Duodenal mucosa (tissue), 2 donors: ENCODE results near the gene BDH2.
A peak's percentile ranks its signal among the peaks of the same experiment; 100 is the strongest.

Source experiments
- H3K27ac ChIP-seq: one replicate; pipeline ENCODE4 v1.7.0; 2013; ENCODE audit warnings: low read depth, low read length
- H3K27me3 ChIP-seq, 2 donors: one replicate each; pipeline ENCODE4 v1.7.0; 2013; ENCODE audit warnings: low read length in 2 of 2, control low read depth in 1 of 2; ENCODE audit not compliant: insufficient read depth in 2 of 2, control insufficient read depth in 1 of 2
- H3K36me3 ChIP-seq, 2 donors: one replicate each; pipeline ENCODE4 v1.7.0; 2013; ENCODE audit warnings: low read length in 2 of 2, control low read depth in 1 of 2; ENCODE audit not compliant: insufficient read depth in 2 of 2, control insufficient read depth in 1 of 2
- H3K4me1 ChIP-seq, 2 donors: one replicate each; pipeline ENCODE4 v1.7.0; 2013; ENCODE audit warnings: low read length in 2 of 2, control low read depth in 1 of 2; ENCODE audit not compliant: insufficient read depth in 2 of 2, control insufficient read depth in 1 of 2
- H3K4me3 ChIP-seq, 2 donors: one replicate each; pipeline ENCODE4 v1.7.0; 2013; ENCODE audit warnings: low read length in 2 of 2, low read depth in 1 of 2
- H3K9ac ChIP-seq, 2 donors: one replicate each; pipeline ENCODE4 v1.7.0; 2013; ENCODE audit warnings: low read length in 2 of 2, low read depth in 1 of 2
- H3K9me3 ChIP-seq, 2 donors: one replicate each; pipeline ENCODE4 v1.7.0; 2013; ENCODE audit warnings: low read length in 2 of 2, control low read depth in 1 of 2; ENCODE audit not compliant: control insufficient read depth in 1 of 2

The BDH2 gene

DNA sequence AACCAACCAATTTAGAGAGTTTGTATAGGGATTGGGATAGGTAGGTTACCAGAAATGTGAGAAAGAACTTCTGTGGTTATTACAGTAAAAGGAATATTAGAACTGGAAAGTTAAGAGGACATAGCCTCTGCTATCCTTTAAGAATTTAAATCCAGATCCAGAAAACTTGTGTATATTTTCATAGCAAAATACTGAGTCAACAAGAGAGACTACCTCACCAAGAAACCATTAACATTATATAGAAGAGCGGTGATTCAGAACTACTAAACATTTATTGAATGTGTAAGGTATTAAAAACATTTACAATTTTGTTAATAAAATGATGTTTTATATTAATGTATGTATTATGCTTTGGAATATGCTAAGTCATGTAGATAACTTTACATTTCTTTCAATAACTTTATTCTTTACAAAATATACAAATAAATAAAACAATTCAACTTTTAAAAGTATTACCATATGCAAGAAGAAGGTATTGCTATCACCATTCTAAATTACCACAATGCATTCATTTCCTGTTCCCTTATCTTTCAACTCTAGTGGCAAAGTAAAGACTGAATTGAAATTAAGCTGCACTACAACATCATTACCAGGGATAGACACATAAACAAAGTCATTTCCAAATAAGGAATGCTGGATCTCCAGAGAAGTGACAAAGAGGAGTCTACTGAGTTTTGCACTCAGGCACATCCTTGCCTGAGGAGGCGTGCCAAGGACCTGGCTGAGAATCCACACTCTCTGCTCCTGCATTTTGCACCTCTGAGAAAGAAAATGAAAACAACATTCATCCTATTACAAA lies 6.1 kb upstream of the BDH2 start:
- no peak overlapping the region for H3K9ac ChIP-seq
- H3K4me3 ChIP-seq, result no peak overlapping the region
- H3K27ac ChIP-seq, result no peak overlapping the region
- no peaks in the 10 kb centered on the region for H3K27me3 ChIP-seq
- no peaks in the 10 kb centered on the region for H3K9me3 ChIP-seq
- H3K4me1 ChIP-seq, result peaks cover 0 to 5% of the 10 kb centered on the region in 2 donors
- H3K36me3 ChIP-seq, result no peaks in the 10 kb centered on the region

DNA sequence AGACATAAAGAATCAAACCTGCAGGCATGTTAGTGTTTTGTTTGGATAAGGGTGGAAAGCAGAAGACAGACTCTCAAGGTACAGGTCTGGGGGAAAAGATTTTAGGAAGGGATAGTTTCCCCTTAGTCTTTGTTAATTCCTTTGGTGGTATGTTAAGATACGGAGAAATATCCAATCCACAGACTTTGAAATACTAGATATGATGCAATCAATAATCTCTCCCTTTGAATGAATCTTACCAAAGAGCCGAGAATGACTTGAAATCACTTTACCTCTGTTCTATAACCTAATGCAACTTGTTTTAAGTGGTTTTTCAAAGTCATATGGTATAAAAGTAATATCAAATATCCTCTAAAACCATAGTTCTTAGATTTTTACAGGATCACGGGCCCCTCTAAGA lies 5.3 kb upstream of the BDH2 start:
- H3K36me3 ChIP-seq, result no peaks in the 10 kb centered on the region
- H3K4me3 ChIP-seq, result no peak overlapping the region
- peaks cover 0 to 5% of the 10 kb centered on the region in 2 donors for H3K4me1 ChIP-seq
- H3K9ac ChIP-seq, result no peak overlapping the region
- no peaks in the 10 kb centered on the region for H3K9me3 ChIP-seq
- H3K27ac ChIP-seq, result no peak overlapping the region
- H3K27me3 ChIP-seq, result no peaks in the 10 kb centered on the region

DNA sequence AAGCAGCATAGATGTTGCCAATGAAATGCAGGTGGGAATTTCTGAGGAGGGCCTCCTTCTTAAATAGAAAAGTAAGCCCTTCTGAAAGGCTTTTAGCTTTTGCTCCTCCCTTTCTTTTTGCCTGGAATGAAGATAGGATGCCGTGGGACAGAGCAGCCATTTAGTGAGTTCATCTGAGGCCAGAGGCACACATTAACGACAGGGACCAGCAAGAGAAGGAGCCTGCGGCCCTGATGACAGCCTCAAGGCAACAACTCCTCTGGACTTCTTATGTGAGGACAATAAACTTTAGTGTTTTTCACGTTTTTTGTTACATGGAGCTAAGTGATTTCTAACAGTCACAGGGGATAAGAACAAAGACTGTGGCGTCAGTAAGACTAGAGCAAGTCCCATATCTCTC lies 1.1 kb upstream of the BDH2 start:
- no peaks in the 10 kb centered on the region for H3K36me3 ChIP-seq
- H3K4me1 ChIP-seq, result peaks cover 27 to 29% of the 10 kb centered on the region in 2 donors
- H3K9me3 ChIP-seq, result no peaks in the 10 kb centered on the region
- no peak overlapping the region for H3K4me3 ChIP-seq
- no peak overlapping the region for H3K27ac ChIP-seq
- no peak overlapping the region for H3K9ac ChIP-seq
- no peaks in the 10 kb centered on the region for H3K27me3 ChIP-seq

DNA sequence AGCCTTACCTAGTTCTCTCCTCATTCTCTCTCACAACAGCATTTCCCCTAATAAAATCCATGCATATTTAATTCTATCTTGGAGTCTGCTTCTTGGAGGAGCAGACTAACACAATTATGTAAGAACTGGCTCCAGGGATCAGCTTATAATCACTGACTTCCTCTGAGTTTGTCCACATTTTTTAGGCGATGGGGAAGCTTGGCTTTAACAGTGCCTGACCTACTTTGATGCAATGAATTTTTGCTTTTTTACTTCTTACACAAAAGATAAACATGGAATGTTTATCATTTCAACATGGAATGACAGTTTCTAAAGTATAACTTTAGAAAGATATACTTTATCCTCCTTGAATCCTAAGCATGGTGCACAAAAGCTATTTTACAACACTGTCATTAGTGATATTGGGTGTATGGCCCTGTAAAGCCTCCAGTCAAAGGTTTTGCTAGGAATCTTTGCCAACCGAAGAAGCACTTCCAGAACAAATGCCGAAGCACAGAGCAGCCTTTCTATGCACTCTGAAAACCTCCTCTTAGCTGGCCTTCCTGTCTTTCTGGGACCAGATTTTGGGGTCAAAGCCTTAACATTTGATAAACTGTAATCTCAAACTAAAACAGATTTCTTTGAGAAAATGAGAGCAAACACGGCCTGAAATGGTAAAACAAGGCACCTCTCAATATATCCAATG lies 736 bp downstream of the BDH2 start:
- Histone ChIP-seq H3K4me3 (peak overlapping the region; percentile 74 to 77), H3K9me3 (no peaks in the 10 kb centered on the region), H3K27me3 (no peaks in the 10 kb centered on the region), H3K4me1 (peaks cover 27 to 40% of the 10 kb centered on the region in 2 donors), H3K9ac (peak overlapping the region; percentile 45 to 83), H3K36me3 (no peaks in the 10 kb centered on the region), H3K27ac (no peak overlapping the region)

DNA sequence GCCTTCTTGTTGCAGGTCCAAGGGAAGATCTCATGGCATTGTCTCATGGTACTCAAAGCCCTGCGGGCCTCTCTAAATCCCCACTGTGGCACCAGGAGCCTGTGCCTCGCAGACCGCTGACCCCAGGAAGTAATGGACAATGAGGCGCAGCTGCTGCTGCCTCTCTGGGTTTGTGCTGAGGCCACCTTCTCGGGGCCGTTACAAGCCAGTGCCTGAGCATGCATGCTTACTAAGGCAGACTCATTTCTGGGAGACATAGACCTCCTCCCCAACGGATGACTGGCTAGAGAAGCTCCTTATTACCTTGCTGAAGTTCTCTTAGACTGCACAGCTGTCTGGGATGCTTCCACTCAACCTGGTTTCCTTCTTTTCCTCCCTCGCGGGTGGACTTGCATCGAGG lies 1.3 kb downstream of the BDH2 start:
- Histone ChIP-seq H3K27me3 (no peaks in the 10 kb centered on the region), H3K4me1 (peaks cover 27 to 40% of the 10 kb centered on the region in 2 donors), H3K9me3 (no peaks in the 10 kb centered on the region), H3K9ac (peak overlapping the region; percentile 45 to 83), H3K4me3 (peak overlapping the region; percentile 74 to 77), H3K27ac (no peak overlapping the region), H3K36me3 (no peaks in the 10 kb centered on the region)

DNA sequence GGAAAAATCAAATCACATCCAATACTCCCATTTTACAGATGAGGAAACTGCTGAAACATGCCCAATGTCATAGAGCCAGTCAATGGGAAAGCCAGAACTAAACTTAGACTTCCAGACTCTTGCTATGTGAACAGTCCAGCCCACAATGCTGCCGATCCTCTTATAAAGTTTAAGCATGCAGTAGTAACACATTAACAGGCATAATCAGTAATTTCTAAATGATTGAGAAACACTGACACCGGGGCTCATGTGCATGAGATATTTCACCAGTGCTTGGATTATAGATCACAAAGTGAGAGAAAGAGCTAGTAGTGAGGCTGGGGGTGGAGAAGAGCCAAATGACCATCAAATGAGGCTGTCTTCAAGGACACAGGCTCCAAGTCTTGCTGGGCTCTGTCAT lies 2.5 kb downstream of the BDH2 start:
- Histone ChIP-seq H3K27me3 (no peaks in the 10 kb centered on the region), H3K36me3 (no peaks in the 10 kb centered on the region), H3K27ac (no peak overlapping the region), H3K9ac (no peak overlapping the region), H3K9me3 (no peaks in the 10 kb centered on the region), H3K4me1 (peaks cover 34 to 40% of the 10 kb centered on the region in 2 donors), H3K4me3 (peak overlapping the region; percentile 52 to 74)

DNA sequence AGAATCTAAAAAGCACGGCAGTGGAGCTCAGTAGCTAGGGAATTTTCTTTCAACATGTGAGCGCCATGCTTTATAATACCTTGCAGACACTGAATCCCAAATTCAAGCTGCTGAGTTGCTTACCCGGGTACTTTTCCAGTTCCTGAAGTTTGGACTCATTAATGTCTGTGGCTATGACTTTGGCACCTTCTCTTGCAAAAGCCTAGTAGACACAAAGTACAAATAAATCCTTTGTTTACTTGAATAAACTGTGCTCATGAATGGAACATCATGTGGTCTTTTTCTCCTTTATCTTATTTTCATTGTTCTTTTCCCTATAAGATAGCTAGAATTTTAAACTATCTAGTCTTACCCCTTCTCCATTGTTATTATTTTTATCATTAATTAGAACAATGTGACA lies 4.6 kb downstream of the BDH2 start:
- H3K4me1 ChIP-seq, result peaks cover 34 to 40% of the 10 kb centered on the region in 2 donors
- peaks cover 8 to 10% of the 10 kb centered on the region in 2 donors for H3K36me3 ChIP-seq
- no peaks in the 10 kb centered on the region for H3K27me3 ChIP-seq
- no peak overlapping the region for H3K9ac ChIP-seq
- no peak overlapping the region for H3K4me3 ChIP-seq
- no peaks in the 10 kb centered on the region for H3K9me3 ChIP-seq
- no peak overlapping the region for H3K27ac ChIP-seq

DNA sequence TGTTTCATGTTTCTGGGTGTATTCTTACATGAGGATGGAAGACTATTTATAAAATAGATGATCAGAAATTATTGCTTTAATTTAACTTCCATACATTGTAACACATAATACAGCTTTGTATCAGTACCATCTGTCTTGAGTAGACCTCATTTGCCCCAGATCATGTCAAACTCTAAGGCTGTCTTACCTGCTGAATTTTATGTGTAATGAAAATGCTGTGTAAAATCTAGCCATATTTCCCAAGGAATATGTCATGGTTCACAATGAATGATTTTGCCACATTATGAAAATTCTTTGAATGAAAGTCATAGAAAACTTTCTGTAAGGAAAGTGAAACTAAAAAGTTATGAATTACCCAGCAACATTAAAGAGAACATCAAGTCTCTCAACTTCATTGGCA lies 7.4 kb downstream of the BDH2 start:
- Histone ChIP-seq H3K9ac (no peak overlapping the region), H3K4me3 (no peak overlapping the region), H3K9me3 (no peaks in the 10 kb centered on the region), H3K4me1 (peaks cover 15 to 18% of the 10 kb centered on the region in 2 donors), H3K27me3 (no peaks in the 10 kb centered on the region), H3K36me3 (peaks cover 9 to 36% of the 10 kb centered on the region in 2 donors), H3K27ac (no peak overlapping the region)

DNA sequence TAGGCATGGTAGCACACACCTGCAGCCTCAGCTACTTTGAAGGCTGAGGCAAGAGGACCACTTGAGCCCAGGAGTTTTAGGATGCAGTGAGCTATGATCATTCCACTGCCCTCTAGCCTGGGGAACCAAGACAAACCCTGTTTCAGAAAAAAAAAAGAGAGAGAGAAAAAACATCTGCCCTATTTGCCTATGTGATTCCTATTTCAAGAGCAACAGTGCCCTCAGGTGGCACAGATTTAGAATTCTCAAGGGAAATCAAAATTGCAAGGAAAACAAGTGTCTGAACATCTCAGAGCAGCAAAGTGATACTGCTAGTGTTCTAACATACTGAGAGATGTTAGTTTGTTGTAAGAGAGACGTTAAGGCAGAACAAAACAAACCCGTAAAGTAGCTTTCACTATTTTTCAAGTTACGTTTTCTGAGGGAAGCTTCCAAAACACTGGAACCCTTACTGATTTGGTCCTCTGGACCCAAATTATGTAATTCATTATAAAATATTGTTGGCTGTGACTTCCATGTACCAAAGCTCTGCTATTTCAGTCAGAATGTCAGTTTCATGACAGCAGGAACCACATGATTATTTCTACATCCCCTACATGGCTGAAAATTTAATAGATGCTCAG lies 7.9 kb downstream of the BDH2 start:
- Histone ChIP-seq H3K9me3 (no peaks in the 10 kb centered on the region), H3K27me3 (no peaks in the 10 kb centered on the region), H3K9ac (no peak overlapping the region), H3K4me3 (no peak overlapping the region), H3K27ac (no peak overlapping the region), H3K4me1 (peaks cover 10 to 13% of the 10 kb centered on the region in 2 donors), H3K36me3 (peaks cover 15 to 41% of the 10 kb centered on the region in 2 donors)

DNA sequence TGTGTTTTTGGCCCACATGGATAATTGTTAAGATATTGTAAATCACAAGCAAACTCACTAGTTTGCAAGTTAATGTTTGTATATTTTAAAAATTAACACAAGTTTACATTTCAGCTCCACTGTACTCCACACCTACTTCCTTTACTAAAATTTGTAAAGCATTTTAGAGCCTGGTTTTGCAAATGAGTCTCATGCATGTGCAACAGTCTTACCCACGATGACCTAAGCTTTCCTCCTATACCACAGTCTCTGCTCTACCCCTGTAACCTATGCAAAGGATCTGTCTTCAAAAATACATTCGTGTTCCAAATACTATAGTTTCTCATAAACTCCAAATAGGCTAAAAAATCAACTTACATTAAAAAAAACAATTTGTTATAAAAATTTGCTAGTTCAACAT lies 10.2 kb downstream of the BDH2 start:
- Histone ChIP-seq H3K9me3 (no peaks in the 10 kb centered on the region), H3K27ac (no peak overlapping the region), H3K36me3 (peaks cover 25 to 56% of the 10 kb centered on the region in 2 donors)

More for the DNA sequence above, 10.2 kb downstream of the BDH2 start:
- Histone ChIP-seq H3K4me3 (no peak overlapping the region), H3K9ac (no peak overlapping the region), H3K4me1 (peaks cover 0 to 7% of the 10 kb centered on the region in 2 donors), H3K27me3 (no peaks in the 10 kb centered on the region)
